HG03175 (cell line): ENCODE results near the gene NCOA3.

ENCODE experiments used
- ATAC-seq: cut with Tn5 transposase; IDR thresholded peaks from one replicate; pipeline ENCODE4 v1.9.1; 2021; ENCODE audit warnings: mild to moderate bottlenecking, moderate library complexity; ENCODE audit not compliant: unreplicated experiment

NCOA3 gene

GRCh38 chr20:47699818-47700217 lies 198.1 kb downstream of the NCOA3 start:
- no peak for ATAC-seq

GRCh38 chr20:47700327-47700726 lies 198.6 kb downstream of the NCOA3 start:
- ATAC-seq = no peak

- no peak for ATAC-seq
Observed at GRCh38 chr20:47701612-47702011, 199.9 kb downstream of the NCOA3 start.

DNA sequence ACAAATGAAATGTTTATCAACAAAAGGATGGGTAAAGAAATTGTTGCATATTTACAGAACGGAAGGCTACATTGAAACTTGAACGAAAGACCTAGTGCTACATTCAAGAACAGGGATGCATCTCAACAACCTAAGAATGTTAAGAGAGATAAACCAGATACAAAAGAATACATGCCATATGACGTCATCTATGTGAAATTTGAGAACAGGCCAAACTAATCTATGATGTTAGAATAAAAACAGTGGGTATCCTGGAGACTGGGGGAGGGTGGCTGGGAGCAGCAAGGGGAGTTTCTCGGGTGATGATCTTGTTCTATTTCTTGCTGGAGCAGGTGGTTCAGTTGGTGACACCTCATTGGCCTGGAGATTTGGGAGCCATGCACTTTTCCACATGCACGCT lies 202.1 kb downstream of the NCOA3 start:
- ATAC-seq = no peak

GRCh38 chr20:47704746-47705496 lies 203.2 kb downstream of the NCOA3 start:
- ATAC-seq = no peak

DNA sequence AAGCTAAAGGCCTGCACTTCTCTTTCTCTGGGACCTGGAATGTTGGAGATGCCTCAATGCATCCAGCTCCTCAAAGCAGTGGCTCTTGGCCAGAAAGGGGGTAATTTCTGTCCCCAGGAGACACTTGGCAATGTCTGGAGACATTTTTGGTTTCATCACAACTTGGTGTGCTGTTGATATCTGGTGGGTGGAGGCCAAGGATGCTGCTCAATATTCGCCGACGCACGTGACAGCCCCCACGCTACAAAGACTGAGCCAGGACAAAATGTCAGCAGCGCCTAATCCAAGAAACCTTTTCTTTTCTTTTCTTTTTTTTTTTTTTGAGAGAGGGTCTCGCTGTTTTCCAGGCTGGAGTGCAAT lies 203.8 kb downstream of the NCOA3 start:
- no peak for ATAC-seq

DNA sequence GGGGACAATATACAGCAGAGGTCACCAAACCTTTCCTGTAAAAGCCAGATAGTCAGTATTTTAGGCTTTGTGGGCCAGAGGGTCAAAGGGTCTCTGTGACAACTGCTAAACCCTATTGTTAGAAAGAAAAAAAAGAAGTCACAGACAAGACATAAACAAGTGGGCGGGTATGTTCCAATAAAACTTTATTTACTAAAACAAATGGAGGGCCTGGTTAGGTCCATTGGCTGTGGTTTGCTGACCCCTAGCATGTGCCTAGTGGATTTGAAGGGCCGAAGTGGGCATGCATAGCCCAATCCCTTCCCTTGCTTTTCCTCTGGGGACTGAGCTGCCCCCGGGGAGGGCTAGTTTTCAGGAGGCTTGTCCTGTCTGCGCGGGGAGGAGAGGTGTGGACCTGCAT lies 204.7 kb downstream of the NCOA3 start:
- ATAC-seq = no peak
